Right forelimb (tissue), 1 donor: Measurements from ENCODE around the gene TEX44.
A peak's percentile ranks its signal among the peaks of the same experiment; 100 is the strongest.
"Not testable (repeated sequence)": the region's sequence is repeated elsewhere in the genome, so short reads cannot be mapped to it uniquely, and the experiment has no call there.

ENCODE experiments used
- DNase-seq: peaks from one replicate; pipeline ENCODE4 v3.0.0-alpha.2; 2018

Gene TEX44

GRCh38 chr2:231573096-231573495, 19.6 kb upstream of the TEX44 start:
- DNase-seq: no peak

DNA sequence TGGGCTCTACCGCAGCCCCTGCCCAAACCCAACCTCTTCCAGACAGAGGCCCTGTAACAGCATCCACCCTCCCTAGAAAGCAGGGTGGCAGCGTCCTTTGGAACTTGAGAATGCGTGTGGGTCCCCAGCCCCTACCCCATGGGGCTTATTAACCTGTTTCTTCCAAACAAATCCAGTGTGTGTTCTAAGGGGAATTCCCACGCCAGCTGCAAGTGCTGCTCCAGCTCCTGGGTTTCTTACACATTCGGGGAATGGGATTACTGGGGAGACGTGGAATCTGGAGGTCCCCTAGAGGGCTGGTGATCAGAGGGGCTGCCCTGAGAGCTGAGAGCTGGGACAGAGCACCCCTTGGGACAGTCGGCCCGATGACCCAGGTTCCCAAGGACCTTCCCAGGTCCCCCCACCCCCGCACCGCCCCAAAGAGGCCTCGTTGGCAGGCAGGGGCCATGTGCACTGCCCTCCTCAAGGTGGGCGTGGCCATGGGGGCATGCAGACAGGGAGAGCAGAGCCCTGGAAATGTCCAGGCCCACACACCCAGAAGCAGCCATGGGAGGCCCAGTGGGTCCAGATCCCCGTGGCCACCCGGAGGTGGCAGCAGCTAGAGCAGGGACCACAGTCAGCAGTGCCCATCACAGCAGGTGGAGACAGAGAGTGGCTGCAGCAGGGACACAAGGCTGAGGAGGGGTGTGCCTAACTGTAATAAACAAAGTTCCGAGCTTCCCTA, 18.8 kb upstream of the TEX44 start:
- DNase-seq: no peak

- no peak for DNase-seq
These were observed 16.9 kb upstream of the TEX44 start for GRCh38 chr2:231575612-231576256.

GRCh38 chr2:231576465-231576864, 16.2 kb upstream of the TEX44 start:
- no peak for DNase-seq

GRCh38 chr2:231578655-231579054, 14.0 kb upstream of the TEX44 start:
- not testable (repeated sequence) for DNase-seq

- no peak for DNase-seq
These were observed 13.1 kb upstream of the TEX44 start for GRCh38 chr2:231579560-231579959.

DNA sequence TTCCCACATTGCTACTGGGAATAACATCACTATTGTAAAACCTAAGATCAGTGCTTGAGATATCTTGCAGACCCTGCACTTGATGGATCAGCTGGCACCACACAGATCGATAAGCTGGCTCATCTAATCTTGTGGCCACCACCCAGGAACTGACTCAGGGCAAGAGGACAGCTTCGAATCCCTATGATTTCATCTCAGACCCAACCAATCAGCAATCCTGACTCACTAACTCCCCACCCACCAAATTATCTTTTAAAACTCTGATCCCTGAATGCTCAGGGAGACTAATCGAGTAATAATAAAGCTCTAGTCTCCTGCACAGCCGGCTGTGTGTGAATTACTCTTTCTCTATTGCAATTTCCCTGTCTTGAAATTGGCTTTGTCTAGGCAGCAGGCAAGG, 11.3 kb upstream of the TEX44 start:
- DNase-seq: no peak

DNA sequence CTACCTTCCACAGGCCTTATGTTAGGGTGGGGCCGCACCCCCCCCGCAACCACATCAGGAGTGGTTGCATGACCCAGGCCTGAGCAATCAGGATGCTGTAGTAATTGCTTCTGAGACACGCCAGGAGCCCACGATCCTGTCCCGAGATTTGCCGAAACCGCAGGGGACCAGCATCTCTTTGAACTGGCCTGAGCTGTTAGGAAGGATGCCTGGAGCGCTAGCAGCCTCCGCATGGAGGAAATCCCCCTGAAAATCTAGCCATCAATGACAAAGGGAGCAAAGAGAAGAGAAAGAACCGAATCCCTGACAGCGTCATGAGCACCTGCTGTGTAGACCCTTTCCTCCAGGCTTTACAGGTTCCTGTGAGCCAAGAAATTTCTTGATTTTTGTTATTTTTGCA, 8.7 kb upstream of the TEX44 start:
- no peak for DNase-seq

- DNase-seq: not testable (repeated sequence)
These were observed 4.9 kb upstream of the TEX44 start for GRCh38 chr2:231587744-231588143.

DNA sequence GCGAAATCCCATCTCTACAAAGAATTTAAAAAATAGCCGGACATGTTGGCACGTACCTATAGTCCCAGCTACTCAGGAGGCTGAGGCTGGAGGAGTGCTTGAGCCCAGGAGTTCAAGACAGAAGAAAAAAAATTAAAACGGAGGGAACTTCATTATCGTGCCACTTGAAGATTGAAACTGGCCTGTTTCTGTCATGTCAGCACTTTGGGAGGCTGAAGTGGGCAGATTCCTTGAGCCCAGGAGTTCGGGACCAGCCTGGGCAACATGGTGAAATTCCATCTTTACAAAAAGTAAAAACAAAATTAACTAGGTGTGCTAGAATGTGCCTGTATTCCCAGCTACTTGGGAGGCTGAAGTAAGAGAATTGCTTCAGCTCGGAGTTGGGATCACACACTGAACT, 3.0 kb upstream of the TEX44 start:
- DNase-seq: no peak

DNA sequence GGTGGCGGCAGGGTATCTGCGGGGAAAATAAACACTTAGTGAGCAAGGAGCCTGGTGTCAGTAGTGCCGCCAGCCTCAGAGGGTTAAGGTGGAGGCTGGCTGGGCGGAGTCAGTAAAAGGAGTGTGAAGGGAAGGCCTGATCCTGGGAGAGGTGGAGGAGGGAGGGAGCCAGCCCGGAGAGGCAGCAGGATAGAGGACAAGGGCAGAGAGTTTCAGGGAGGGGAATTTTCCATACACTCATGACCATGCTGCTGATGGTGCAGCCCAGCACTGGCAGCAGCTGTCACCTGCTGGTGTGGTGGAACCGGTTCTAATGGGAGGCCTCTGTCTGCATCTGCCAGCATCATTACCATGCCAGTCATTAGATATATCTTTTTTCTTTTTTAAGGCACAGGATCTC, 2.0 kb upstream of the TEX44 start:
- DNase-seq: peak; percentile 48

GRCh38 chr2:231593666-231594065, 1.0 kb downstream of the TEX44 start:
- DNase-seq: peak; percentile 40

DNA sequence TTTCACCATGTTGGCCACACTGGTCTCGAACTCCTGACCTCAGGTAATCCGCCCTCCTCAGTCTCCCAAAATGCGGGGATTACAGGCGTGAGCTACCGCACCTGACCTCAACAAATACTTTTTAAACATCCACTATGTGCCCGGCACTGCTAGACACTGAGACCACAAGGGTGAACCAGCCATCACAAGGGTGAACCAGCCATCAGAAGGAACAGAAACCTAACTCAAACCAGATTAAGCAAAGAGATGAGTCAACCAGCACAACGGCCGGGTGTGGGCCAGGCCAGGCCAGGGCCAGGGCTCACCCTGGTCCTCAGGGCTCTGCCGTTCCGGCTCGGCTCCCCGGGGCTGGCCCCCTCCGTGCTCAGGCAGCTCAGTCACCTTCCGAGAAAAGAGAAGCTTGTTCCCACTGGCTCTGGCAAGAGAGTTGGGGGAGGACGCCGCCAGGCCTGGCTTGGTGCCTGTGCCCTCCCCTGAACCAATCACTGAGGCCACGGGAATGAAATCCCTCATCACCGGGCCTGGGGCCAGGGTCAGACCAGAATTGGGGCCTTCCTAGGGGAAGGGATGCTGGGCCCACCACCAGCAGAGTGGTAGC, 4.4 kb downstream of the TEX44 start:
- DNase-seq: peak; percentile 78

GRCh38 chr2:231597627-231598026, 5.0 kb downstream of the TEX44 start:
- no peak for DNase-seq

DNA sequence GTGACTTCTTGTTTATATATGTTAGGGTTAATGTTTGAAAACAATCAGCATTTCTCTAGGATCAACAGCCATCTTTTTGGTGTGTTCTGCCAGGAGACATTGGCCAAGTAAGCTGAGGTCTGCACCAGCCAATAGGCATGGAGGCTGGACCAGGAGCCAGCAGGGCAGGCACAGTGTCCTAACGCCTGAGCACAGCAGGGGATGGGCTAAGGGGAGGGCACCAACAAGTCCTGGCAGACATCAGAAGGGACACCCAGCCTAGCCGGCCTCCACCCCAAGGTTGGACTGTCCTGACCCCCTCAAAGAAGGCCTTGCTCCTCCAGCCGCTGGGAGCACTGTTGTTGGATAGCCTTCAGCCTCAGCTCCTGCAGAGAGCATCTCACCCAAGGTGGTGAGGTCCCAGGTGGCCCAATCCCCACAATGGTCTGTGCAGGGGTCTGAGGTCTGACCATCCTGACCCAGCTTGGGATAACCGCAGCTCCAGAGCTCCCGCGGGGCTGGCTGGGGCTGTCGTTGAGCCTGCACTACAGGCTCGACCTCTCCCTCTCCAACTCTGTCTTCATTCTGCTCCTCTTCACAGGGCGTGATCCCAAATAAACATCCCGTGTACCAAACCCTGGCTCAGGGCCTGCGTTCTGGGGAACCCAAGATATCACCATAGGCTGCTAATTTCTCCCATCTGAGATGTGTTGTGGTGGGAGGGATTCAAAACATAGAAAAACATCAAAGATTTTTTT, 8.1 kb downstream of the TEX44 start:
- DNase-seq: no peak

GRCh38 chr2:231601356-231602229, 8.9 kb downstream of the TEX44 start:
- DNase-seq: peak; percentile 77

GRCh38 chr2:231602859-231603467, 10.3 kb downstream of the TEX44 start:
- peak; percentile 41 for DNase-seq

DNA sequence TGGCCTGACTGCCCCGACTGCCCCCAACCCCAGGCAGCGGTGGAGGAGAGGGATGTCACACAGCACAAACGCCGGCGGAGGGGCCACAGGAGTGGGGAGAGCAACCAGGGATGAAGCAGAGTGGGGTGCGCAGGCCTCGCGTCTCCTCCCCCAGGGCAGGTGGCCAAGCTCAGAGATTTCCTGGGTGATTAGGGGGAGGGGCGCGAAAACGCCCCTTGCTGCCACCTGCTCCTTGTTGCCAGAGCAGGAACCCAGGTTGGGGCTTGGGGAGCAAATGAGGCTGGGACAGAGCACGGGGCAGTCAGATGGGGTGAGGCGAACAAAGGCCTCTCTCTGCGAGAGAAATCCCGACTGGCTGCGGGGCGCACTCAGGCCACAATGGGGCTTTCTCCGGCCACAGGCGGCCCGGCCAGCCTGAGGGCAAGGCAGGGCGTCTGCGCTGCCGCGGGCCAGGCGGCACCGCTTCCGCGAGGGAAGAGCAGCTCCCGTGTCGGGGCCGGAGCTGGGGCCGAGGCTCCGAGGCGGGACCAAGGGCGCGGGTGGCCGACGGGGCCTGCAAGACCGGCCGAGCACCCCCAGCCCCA, 11.5 kb downstream of the TEX44 start:
- DNase-seq: no peak

- DNase-seq: peak; percentile 99
These were observed 12.3 kb downstream of the TEX44 start for GRCh38 chr2:231604685-231605606.

DNA sequence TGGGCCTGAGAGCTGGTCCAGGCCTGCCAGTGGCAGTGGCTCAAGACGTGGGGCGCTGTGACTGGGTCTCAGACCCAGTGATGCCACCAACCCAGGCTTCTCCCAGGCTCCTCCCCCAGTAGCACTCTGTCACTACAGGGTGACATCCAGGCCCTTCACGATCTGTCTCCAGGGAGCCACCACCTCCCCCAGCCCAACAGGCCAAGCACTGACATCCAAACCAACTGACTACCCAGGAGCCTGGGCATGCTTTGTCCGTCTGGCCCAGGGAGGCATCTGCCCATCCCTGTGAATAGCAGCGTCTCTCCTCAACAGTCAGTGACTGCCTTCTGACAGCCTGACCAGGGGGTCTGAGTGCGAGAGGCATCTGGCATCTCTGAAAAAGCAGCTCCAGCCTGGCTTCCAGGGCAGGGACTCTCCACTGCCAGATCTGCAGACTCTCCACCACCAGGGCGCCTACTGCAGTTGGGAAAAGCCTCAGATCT, 13.0 kb downstream of the TEX44 start:
- DNase-seq: no peak
